ENCODE results near the gene NLK. TPM values are rescaled to one million over a fixed set of nuclear protein-coding genes. Genes with fewer than 3 reads are reported as not detected.
"Not testable (repeated sequence)": the region's sequence is repeated elsewhere in the genome, so short reads cannot be mapped to it uniquely, and the experiment has no call there.

NLK gene
- total and polyA plus RNA-seq, 5 donors = 11.7 to 28.1 (median 21.9) TPM

GRCh38 chr17:28155405-28155804 lies 112.9 kb downstream of the NLK start:
- H3K27ac ChIP-seq (ENCODE audit: low read length); DNase-seq; H3K9me3 ChIP-seq (ENCODE audit: control insufficient read depth, low read length); H3K27me3 ChIP-seq (ENCODE audit: control insufficient read depth, insufficient read depth); H3K4me3 ChIP-seq (ENCODE audit: low read length); intact Hi-C loops (cut with DNase I); H3K4me1 ChIP-seq (ENCODE audit: control insufficient read depth, insufficient read depth, low read length); ATAC-seq: not testable (repeated sequence)
- WGBS = 97% methylated on average over 4 of the region's 4 CpGs

GRCh38 chr17:28159004-28159403 lies 116.5 kb downstream of the NLK start:
- DNase-seq = no peak
- intact Hi-C loops (cut with DNase I) = no loop called here
- Histone ChIP-seq H3K9me3 (ENCODE audit: control insufficient read depth, low read length) (no peaks in the 10 kb centered on the region), H3K4me1 (ENCODE audit: control insufficient read depth, insufficient read depth, low read length) (no peaks in the 10 kb centered on the region), H3K4me3 (ENCODE audit: low read length) (no peak overlapping the region), H3K27ac (ENCODE audit: low read length) (no peak overlapping the region), H3K27me3 (ENCODE audit: control insufficient read depth, insufficient read depth) (no peaks in the 10 kb centered on the region)
- WGBS = 94% methylated on average over 1 of the region's 1 CpG
- no peak for ATAC-seq

GRCh38 chr17:28159924-28160323 lies 117.4 kb downstream of the NLK start:
- Histone ChIP-seq H3K27me3 (ENCODE audit: control insufficient read depth, insufficient read depth) (no peaks in the 10 kb centered on the region), H3K4me1 (ENCODE audit: control insufficient read depth, insufficient read depth, low read length) (no peaks in the 10 kb centered on the region), H3K27ac (ENCODE audit: low read length) (no peak overlapping the region), H3K9me3 (ENCODE audit: control insufficient read depth, low read length) (no peaks in the 10 kb centered on the region), H3K4me3 (ENCODE audit: low read length) (no peak overlapping the region)
- intact Hi-C loops (cut with DNase I) = no loop called here
- DNase-seq = no peak
- no peak for ATAC-seq
- WGBS = 84% methylated on average over 5 of the region's 5 CpGs

GRCh38 chr17:28160610-28161009 lies 118.1 kb downstream of the NLK start:
- Histone ChIP-seq H3K27me3 (ENCODE audit: control insufficient read depth, insufficient read depth) (no peaks in the 10 kb centered on the region), H3K4me1 (ENCODE audit: control insufficient read depth, insufficient read depth, low read length) (no peaks in the 10 kb centered on the region), H3K27ac (ENCODE audit: low read length) (no peak overlapping the region), H3K4me3 (ENCODE audit: low read length) (no peak overlapping the region), H3K9me3 (ENCODE audit: control insufficient read depth, low read length) (no peaks in the 10 kb centered on the region)
- 86% methylated on average over 2 of the region's 2 CpGs for WGBS
- ATAC-seq (no peak), DNase-seq (no peak)
- intact Hi-C loops (cut with DNase I) = no loop called here

- no peaks in the 10 kb centered on the region for H3K4me1 ChIP-seq (ENCODE audit: control insufficient read depth, insufficient read depth, low read length)
- DNase-seq (no peak), ATAC-seq (no peak)
- H3K9me3 ChIP-seq (ENCODE audit: control insufficient read depth, low read length) = no peaks in the 10 kb centered on the region
- 90% methylated on average over 4 of the region's 4 CpGs for WGBS
- intact Hi-C loops (cut with DNase I) = no loop called here
- no peak overlapping the region for H3K4me3 ChIP-seq (ENCODE audit: low read length)
- H3K27me3 ChIP-seq (ENCODE audit: control insufficient read depth, insufficient read depth) = no peaks in the 10 kb centered on the region
- H3K27ac ChIP-seq (ENCODE audit: low read length) = no peak overlapping the region
Observed at GRCh38 chr17:28161311-28161710, 118.8 kb downstream of the NLK start.

GRCh38 chr17:28166478-28166877 lies 124.0 kb downstream of the NLK start:
- no peak for ATAC-seq
- no peak for DNase-seq
- Histone ChIP-seq H3K9me3 (ENCODE audit: control insufficient read depth, low read length) (no peaks in the 10 kb centered on the region), H3K27me3 (ENCODE audit: control insufficient read depth, insufficient read depth) (no peaks in the 10 kb centered on the region), H3K4me1 (ENCODE audit: control insufficient read depth, insufficient read depth, low read length) (no peaks in the 10 kb centered on the region), H3K4me3 (ENCODE audit: low read length) (no peak overlapping the region), H3K27ac (ENCODE audit: low read length) (no peak overlapping the region)
- WGBS = 76% methylated on average over 2 of the region's 2 CpGs
- intact Hi-C loops (cut with DNase I) = no loop called here

- no peak for DNase-seq
- intact Hi-C loops (cut with DNase I) = no loop called here
- 80% methylated on average over 3 of the region's 3 CpGs for WGBS
- no peak for ATAC-seq
- Histone ChIP-seq H3K4me1 (ENCODE audit: control insufficient read depth, insufficient read depth, low read length) (peaks cover 2% of the 10 kb centered on the region), H3K9me3 (ENCODE audit: control insufficient read depth, low read length) (no peaks in the 10 kb centered on the region), H3K27ac (ENCODE audit: low read length) (no peak overlapping the region), H3K4me3 (ENCODE audit: low read length) (no peak overlapping the region), H3K27me3 (ENCODE audit: control insufficient read depth, insufficient read depth) (no peaks in the 10 kb centered on the region)
Observed at GRCh38 chr17:28169621-28170349, 127.3 kb downstream of the NLK start.

- DNase-seq (no peak), ATAC-seq (no peak)
- peaks cover 2% of the 10 kb centered on the region for H3K4me1 ChIP-seq (ENCODE audit: control insufficient read depth, insufficient read depth, low read length)
- no peaks in the 10 kb centered on the region for H3K9me3 ChIP-seq (ENCODE audit: control insufficient read depth, low read length)
- intact Hi-C loops (cut with DNase I) = no loop called here
- H3K4me3 ChIP-seq (ENCODE audit: low read length) = no peak overlapping the region
- H3K27me3 ChIP-seq (ENCODE audit: control insufficient read depth, insufficient read depth) = no peaks in the 10 kb centered on the region
- H3K27ac ChIP-seq (ENCODE audit: low read length) = no peak overlapping the region
Observed at GRCh38 chr17:28170771-28171170, 128.3 kb downstream of the NLK start.

- no peaks in the 10 kb centered on the region for H3K27me3 ChIP-seq (ENCODE audit: control insufficient read depth, insufficient read depth)
- H3K9me3 ChIP-seq (ENCODE audit: control insufficient read depth, low read length) = no peaks in the 10 kb centered on the region
- 15% methylated on average over 3 of the region's 3 CpGs for WGBS
- ATAC-seq = no peak
- peaks cover 3% of the 10 kb centered on the region for H3K4me1 ChIP-seq (ENCODE audit: control insufficient read depth, insufficient read depth, low read length)
- no peak for DNase-seq
- intact Hi-C loops (cut with DNase I) = no loop called here
- H3K4me3 ChIP-seq (ENCODE audit: low read length) = no peak overlapping the region
- H3K27ac ChIP-seq (ENCODE audit: low read length) = no peak overlapping the region
Observed at GRCh38 chr17:28173031-28173561, 130.6 kb downstream of the NLK start.

GRCh38 chr17:28173801-28174200 lies 131.3 kb downstream of the NLK start:
- WGBS = 33% methylated on average over 1 of the region's 1 CpG
- peak; percentile 48 to 79 for ATAC-seq

GRCh38 chr17:28174352-28175046 lies 132.0 kb downstream of the NLK start:
- peaks cover 4% of the 10 kb centered on the region for H3K4me1 ChIP-seq (ENCODE audit: control insufficient read depth, insufficient read depth, low read length)
- intact Hi-C loops (cut with DNase I) = no loop called here
- no peaks in the 10 kb centered on the region for H3K9me3 ChIP-seq (ENCODE audit: control insufficient read depth, low read length)
- ATAC-seq (no peak), DNase-seq (no peak)
- H3K4me3 ChIP-seq (ENCODE audit: low read length) = no peak overlapping the region
- WGBS = 72% methylated on average over 5 of the region's 5 CpGs
- no peaks in the 10 kb centered on the region for H3K27me3 ChIP-seq (ENCODE audit: control insufficient read depth, insufficient read depth)
- H3K27ac ChIP-seq (ENCODE audit: low read length) = no peak overlapping the region

More at GRCh38 chr17:28173801-28174200, 131.3 kb downstream of the NLK start:
- Histone ChIP-seq H3K27ac (ENCODE audit: low read length) (no peak overlapping the region), H3K4me3 (ENCODE audit: low read length) (no peak overlapping the region), H3K9me3 (ENCODE audit: control insufficient read depth, low read length) (no peaks in the 10 kb centered on the region), H3K4me1 (ENCODE audit: control insufficient read depth, insufficient read depth, low read length) (peaks cover 4% of the 10 kb centered on the region), H3K27me3 (ENCODE audit: control insufficient read depth, insufficient read depth) (no peaks in the 10 kb centered on the region)
- intact Hi-C loops (cut with DNase I) = no loop called here
- no peak for DNase-seq

Data from right cardiac atrium (tissue), 5 donors.